GM10248 (cell line): ENCODE data around the gene LDB3.

Experiments used
- CTCF ChIA-PET: fragments of 300-600 bp; sonication (Branson Sonifier 250); formaldehyde crosslinking; extraction: SDS; loops from one replicate; lab custom pipeline; 2021; ENCODE audit warnings: antibody characterized with exemption; lab: Yijun Ruan, JAX
- POLR2A ChIA-PET: fragments of 350-650 bp; sonication (Branson Sonifier 250); formaldehyde crosslinking; extraction: SDS; loops from one replicate; lab custom pipeline; 2020; ENCODE audit warnings: antibody characterized with exemption; lab: Yijun Ruan, JAX
- DNase-seq: peaks from one replicate; pipeline ENCODE4 v3.0.0; 2012; ENCODE audit errors: extremely low spot score
- TF ChIP-seq, protein P1 (sequence below): IDR thresholded peaks from 2 replicates; pipeline ENCODE4 v1.5.1; 2012; ENCODE audit warnings: mild to moderate bottlenecking, low read depth; ENCODE audit errors: extremely low read depth, missing control alignments, control extremely low read depth

The LDB3 gene

DNA sequence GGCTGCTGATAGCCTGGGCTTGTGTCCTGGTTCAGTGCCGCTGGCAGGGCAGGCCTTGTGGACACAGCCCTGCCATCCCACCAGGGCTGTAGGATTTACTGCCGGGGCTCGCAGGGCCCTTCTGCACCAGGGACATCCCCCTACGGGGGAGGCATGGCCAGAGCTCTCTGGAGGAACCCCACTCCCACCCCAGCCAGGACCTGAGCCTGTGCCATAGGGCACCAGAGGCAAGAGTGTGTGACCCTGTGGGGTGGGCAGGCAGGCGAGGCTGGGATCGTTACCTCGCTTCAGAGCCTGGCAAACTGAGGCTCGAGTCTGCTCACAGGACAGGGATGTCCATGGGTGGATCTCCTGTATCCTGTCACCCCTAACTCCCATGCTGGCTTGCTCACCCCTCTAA is 2.6 kb downstream of the LDB3 start:
- ChIA-PET CTCF (interaction anchor here (1.4 kb wide), 1 partner anchor 17 kb away, joined by 4 read pairs; no protein-coding TSS in a partner anchor), POLR2A (no interaction called here)
- no peak for DNase-seq
- TF ChIP-seq, protein P1, sequence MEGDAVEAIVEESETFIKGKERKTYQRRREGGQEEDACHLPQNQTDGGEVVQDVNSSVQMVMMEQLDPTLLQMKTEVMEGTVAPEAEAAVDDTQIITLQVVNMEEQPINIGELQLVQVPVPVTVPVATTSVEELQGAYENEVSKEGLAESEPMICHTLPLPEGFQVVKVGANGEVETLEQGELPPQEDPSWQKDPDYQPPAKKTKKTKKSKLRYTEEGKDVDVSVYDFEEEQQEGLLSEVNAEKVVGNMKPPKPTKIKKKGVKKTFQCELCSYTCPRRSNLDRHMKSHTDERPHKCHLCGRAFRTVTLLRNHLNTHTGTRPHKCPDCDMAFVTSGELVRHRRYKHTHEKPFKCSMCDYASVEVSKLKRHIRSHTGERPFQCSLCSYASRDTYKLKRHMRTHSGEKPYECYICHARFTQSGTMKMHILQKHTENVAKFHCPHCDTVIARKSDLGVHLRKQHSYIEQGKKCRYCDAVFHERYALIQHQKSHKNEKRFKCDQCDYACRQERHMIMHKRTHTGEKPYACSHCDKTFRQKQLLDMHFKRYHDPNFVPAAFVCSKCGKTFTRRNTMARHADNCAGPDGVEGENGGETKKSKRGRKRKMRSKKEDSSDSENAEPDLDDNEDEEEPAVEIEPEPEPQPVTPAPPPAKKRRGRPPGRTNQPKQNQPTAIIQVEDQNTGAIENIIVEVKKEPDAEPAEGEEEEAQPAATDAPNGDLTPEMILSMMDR, result no peak

DNA sequence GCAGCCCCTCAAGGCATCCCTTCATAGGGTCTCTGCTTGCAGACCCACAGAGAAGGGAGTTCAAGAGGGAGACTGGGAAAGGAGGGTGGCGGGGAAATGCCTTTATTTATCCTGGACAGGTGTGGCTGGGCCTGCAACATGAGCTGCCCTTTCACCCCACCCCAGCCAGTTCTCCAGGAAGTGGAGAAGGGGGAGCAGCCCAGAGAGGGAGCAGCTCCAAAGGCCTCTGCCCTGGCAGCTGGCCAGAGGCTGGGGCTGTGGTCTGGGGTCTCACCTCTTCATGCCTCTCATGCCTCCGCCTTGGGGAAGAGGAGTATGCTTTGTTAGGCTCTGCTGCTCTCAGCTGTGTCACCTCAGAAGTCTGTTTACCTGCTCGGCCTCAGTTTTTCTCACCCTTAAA is 3.1 kb downstream of the LDB3 start:
- ChIA-PET CTCF (interaction anchor here (1.1 to 1.7 kb wide), 3 partner anchors 13 to 22 kb away, joined by 4 to 5 read pairs (median 4); no protein-coding TSS in a partner anchor), POLR2A (no interaction called here)
- no peak for DNase-seq
- TF ChIP-seq, protein P1, result no peak

DNA sequence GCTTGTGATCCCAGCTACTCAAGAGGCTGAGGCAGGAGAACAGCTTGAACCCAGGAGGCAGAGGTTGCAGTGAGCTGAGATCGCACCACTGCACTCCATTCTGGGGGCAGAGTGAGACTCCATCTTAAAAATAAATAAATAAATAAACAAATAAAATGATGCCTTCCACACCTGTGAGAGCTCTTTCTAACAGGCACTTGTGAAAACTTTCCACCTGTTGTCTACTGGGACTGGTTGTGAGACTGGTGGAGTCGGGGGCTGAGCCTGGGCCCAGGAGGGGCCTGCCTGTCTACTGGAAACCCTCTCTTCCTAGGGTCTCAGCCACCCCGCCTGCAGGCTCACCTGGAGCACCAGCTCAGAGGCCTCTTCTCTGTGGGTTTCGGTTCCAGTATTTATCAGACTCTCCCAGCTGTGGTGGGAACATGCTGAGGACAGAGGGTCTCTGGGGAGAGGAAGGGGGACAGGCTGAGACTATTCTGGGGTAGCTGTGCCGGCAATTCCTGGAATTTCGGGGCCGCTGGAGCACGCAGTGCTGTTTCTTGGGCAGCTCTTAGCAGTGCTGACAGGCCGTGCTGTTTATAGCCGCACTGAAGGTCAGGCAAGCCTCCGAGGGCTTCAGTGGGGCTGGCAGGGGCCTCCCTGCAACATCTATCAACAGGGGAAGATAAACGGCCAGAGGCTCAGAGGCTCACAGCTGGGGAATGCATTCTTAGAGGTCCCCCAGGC is 3.8 kb downstream of the LDB3 start:
- CTCF ChIA-PET, result interaction anchor here (1.1 to 1.7 kb wide), 3 partner anchors 12 to 21 kb away, joined by 4 to 5 read pairs (median 4); no protein-coding TSS in a partner anchor
- TF ChIP-seq, protein P1, result no peak
- POLR2A ChIA-PET, result no interaction called here
- no peak for DNase-seq

DNA sequence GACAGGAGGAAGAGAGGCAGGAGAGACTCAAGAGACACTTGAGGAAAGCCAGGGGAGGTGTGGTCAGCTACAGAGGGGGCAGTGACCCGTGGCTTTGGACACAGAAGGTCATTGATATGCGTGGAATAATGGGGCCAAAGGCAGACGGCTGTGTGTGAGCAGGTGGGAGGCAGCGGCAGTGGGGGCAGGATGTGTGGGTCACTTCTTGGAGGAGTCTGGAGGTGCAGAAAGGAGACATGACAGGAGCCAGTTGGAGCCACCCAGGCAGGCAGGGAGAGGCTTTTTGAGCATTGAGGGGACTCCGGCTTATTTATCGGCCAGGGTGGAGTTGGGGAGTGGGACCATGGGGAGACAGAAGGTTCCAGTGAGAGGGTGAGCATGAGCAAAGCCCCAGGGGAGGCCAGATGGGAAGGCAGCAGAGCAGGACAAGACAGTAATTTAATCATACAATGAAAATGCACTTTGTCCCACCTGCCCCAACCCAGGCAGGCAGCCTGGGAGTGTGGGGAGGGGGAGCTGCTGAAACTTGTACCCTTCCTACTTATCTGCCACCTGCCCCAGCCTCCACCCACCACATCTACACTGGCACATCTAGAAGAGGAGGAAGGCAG is 5.0 kb downstream of the LDB3 start:
- DNase-seq, result no peak
- ChIA-PET CTCF (interaction anchor here (0.9 to 2.0 kb wide), 3 partner anchors 8 to 20 kb away, joined by 3 to 5 read pairs (median 4); no protein-coding TSS in a partner anchor), POLR2A (no interaction called here)
- TF ChIP-seq, protein P1, result no peak

DNA sequence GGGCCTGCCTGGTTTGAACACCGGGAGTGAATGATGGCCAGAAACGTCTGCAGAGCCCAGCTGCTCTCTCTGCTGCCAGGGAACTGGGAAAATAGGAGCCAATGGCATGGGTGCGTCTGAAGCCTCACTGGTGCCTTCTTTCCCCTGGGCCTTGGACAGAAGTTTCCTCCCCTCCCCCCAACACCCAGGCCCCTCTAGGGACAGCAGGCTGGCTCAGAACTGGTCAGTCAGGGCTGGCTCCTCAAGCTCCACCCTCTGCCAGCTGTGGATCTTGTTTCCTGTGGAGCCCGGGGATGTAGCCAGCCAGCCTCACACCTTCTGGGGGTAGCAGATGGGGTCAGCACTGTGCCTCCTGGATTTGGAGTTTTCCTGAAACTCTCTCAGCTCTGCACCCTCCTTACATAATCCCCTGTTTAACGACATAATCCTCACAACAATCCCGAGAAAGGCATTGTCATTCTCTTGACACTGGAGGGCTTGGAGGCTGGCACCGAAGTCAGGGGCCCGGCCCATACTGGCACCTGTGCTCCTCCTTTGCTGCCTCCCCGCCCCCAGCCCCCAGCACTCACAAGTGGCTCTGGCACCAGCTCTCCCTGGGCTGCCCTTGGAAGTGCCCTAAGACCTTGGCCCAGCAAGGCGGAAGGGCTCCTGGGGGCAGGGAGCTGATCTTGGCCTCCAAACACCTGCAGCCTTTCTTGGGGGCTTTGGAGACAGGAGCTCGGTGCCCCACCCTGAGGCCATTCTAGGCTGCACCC is 5.7 kb downstream of the LDB3 start:
- ChIA-PET CTCF (interaction anchor here (0.9 to 2.0 kb wide), 2 partner anchors 9 to 19 kb away, joined by 3 to 4 read pairs; no protein-coding TSS in a partner anchor), POLR2A (no interaction called here)
- TF ChIP-seq, protein P1, result no peak
- DNase-seq, result no peak

DNA sequence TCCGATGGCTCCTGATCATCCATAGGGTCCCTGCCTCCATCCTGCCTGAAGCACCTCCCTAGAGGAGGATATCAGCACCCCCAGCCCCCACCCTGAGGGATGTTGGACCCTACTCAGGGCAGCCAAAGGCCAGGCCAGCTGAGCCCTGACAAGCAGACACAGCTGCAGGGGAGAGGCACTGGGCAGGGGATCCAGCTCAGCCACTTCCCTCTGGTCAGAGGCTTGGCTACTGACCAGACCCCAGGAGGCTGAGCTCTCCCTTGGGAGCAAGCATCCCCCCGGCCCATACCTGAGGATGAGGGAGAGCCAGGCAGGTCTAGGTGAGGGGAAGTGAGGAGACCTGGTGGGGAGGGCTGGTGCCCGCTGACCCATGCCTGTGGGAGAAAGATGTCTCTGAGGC is 6.6 kb downstream of the LDB3 start:
- ChIA-PET POLR2A (no interaction called here), CTCF (interaction anchor here (2.0 kb wide), 1 partner anchor 20 kb away, joined by 4 read pairs; no protein-coding TSS in a partner anchor)
- no peak for DNase-seq
- TF ChIP-seq, protein P1, result no peak
